Colon (tissue), 2 donors: ENCODE results near the gene PCP4L1.
"Not testable (repeated sequence)": the region's sequence is repeated elsewhere in the genome, so short reads cannot be mapped to it uniquely, and the experiment has no call there.

Experiments
- FAIRE-seq: peaks from 2 replicates; lab custom pipeline; 2012; peaks lifted over from hg19 to GRCh38; lab: Jason Lieb, UNC
- donor health status: control.
- donor health status: control.

Gene PCP4L1

DNA sequence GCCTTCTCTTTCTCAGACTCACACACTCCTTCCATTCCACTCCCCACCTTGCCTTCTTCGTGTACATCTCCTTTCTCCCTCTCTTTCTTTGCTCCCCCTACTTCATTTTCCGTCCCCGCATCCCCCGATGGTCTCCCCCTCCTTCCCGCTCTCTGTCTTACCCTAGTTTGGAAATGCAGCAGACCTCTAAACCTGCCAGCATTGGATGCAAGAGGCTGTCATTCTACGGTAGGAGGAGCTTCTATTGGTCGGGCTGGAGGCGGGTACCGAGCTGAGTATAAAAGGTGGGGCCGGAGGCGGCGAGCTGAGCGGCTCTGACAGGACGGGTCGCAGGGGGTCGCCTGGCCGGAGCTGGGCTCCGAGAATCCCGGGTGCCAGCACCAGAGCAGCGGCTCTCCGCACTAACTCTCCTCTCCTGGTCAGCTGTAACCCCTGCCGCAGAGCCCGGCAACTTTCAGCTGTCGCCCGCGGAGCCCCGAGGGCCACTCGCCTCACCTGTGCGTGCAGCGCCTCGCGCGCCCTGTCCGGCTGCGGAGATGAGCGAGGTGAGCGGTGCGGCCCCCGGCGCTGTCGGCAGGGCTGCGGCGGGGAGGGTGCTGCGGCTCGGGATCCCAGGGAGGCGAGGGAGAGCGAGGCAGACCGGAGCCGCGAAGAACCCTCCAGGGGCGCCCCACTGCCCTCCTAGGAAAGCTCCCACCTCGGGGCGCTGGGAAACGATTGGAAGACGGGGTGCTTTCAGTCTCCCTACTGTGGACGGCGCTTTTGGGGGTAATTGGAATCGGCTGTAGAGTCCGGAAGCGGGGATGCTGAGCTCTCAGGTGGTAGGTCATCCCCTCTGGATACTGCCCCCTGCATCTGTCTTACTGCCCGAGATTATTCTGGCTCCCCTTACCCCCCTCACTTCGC lies at the start of gene PCP4L1:
PCP4L1 (plus strand) TSS at position 307 of the 906 bp plus-strand sequence; CDS start at position 537, 230 bp downstream.
- FAIRE-seq, result no peak

DNA sequence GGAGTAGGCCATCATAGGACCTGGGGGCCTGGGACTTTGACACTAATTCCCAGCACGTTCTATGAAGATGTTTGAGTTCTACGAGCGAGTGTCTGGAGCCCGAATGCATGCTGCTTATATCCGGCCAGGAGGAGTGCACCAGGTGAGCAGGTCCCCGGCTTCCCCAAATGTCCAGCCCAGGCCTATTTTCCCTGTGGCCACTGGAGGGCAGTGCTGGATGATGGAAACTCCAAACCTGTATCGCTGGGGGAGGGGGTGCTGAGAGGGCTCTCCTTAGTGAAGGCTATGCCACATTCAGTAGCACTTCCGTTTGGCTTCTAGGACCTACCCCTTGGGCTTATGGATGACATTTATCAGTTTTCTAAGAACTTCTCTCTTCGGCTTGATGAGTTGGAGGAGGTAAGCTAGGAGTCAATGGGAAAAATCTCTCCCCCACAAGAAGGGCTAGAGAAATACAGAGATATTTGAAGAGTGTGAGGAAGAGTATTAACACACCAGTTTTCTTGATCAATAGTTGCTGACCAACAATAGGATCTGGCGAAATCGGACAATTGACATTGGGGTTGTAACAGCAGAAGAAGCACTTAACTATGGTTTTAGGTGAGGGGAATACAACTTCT lies 48.6 kb upstream of the PCP4L1 start:
- FAIRE-seq, result no peak

DNA sequence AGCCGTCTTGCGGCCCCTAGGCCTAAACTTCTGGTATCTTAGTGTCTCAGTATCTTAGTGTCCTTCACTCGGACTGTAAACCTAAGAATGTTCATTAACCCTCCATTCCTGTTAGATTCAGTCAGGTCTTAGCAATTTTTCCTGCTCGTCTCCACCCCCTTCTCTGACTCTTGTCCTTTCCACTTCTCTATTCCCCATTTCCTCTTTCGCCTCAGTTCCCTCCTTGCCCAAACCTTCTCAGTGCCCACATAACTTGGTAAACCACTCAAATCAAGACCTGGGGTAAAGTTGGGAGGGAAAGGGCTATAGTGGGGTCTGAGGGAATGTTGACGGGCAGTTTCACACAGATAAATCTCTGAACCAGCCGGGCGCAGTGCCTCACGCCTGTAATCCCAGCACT lies 44.2 kb upstream of the PCP4L1 start:
- FAIRE-seq, result no peak

DNA sequence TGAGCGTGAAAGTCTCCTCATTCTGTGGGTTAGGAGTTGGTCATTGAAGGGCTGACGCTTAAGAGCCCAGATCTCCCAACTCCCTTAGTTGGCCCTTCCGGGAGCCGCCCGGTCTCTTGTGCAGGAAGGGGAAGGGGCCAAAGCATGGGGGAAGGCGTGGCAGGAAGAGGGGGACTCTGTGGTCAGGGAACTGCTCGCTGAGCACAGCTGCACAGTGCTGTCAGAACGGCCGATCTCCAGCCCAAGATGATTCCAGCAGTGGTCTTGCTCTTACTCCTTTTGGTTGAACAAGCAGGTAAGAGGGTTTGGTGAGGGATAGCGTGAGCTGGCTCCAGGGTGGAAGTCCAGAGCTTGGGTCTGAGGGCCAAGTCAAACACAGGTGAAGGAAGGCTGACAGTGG lies 43.5 kb upstream of the PCP4L1 start, which contains the start of gene FCER1G:
FCER1G (plus strand) TSS at position 220 of the 400 bp plus-strand sequence; CDS start at position 247, 27 bp downstream.
- no peak for FAIRE-seq

DNA sequence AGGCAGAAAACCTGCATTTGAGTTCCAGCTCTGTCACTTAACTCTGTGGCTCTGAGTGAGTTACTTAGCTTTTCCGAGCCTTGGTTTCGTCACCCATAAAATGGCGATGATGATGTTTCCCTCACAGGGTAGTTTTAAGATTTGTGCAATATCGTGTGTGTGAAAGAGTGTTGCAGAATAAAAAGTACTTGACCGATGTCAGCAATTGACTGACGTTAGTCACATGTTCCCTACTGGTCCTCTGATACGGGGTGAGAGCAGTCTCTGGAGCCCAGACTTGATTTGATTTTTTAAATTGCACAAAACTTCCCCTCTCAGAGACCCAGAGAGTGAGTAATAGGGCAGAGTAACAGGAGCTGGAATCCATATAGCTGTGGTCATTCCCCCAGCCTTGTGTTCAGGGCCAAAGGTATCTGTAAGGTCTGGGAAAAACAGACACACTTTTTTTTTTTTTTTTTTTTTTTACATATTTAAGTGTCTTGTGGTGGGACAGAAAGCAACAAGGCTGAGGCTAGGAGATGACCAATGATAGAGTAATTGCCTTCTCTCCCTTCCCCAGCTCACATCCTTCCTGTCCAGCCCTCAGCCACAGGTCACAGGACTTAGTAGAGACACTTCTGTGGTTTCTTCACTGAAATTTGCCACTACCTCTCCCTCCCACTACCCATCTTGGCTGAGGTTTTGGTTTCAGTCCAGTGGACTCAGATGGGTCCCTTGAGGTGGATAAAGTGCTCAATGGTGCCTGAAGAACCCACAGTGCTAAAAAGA lies 41.4 kb upstream of the PCP4L1 start:
- FAIRE-seq, result no peak

DNA sequence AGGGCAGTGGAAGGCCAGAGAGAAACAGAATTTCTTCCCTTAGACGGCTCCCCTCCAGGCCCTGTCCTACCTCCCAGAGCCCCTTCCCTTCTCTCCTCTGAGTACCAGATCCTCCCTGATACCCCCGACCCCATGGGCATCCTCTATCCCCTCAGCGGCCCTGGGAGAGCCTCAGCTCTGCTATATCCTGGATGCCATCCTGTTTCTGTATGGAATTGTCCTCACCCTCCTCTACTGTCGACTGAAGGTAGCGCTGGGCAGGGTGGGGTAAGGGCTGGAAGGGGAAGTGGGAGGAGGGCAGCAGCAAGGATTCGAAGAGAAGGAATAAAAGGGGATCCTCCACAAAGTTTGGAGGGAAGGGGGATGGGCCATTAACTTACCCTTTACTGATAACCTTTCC lies 40.7 kb upstream of the PCP4L1 start:
- no peak for FAIRE-seq

DNA sequence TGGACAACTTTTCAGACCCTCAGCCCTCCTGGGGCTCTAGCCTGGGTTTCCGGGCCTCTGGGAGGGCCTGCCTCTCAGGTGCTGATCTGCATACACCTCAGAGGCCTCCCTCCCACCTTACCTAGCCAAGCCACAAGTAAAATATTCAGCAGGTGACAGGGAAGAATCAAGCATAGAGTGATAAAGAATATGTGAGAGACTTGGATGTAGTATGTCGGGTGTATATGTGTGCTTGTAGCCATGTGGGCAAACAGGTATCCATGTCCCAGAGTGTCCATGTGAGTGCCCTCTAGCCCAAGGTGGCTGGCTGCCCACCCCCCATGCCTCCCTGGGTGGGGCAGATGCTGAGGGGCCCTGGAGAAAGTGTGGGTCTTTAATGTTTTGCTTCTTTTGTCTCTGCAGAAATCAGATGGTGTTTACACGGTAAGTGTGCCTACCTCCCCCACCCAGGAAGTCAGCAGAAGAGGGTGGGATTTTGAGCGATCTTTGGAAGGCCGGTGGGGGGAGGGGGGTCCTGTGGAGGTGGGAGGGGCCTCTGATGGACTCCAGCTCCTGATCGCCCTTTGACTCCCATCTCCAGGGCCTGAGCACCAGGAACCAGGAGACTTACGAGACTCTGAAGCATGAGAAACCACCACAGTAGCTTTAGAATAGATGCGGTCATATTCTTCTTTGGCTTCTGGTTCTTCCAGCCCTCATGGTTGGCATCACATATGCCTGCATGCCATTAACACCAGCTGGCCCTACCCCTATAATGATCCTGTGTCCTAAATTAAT lies 40.1 kb upstream of the PCP4L1 start:
- FAIRE-seq, result no peak

DNA sequence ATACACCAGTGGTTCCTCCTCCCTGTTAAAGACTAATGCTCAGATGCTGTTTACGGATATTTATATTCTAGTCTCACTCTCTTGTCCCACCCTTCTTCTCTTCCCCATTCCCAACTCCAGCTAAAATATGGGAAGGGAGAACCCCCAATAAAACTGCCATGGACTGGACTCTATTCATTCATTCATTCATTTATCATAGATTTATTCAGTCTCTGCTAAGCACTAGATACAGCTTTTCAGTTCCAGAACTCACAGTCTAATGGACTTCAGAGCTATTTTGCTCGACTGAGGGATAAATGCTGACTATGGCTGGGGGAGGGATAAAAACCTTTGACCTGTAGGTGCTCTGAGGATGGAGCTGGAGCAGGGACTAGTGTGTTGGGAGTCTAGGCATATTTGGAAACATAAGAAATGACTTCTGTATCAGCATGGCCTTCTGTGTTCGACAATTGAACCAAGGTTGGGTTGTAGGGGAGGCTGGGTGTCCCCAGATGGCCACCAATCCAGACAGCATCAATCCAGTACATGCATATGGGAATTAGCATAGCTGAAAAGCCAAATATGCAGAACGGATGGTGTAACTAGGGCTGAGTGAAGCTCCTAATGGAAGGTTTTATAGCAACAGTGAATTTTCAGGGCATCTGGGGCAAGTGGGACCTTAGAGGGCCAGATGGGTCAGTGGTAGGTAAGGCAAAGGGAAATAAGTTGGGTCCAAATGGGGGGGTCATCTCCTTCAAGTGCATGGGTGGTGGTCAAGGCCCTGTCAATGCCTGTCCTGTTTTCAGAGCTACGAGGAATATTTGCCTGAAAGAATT lies 39.3 kb upstream of the PCP4L1 start:
- FAIRE-seq, result no peak

DNA sequence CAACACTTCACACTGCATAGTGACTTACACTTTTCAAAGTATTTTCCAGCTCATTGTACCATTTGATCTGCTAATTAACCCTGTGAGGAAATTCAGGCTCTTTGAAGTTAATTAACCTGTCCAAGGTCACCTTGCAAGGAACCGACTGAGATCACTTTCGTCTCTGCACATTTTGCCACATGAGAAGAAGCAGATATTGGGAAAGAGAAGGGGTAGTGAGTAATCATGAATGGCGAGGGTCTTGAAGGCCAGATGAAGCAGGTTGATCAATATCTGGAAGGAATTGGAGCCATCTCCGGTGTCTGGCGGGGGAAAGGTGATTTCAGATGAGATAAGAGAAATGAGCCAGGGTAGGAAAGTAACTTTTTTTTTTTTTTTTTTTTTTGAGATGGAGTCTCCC lies 38.5 kb upstream of the PCP4L1 start:
- FAIRE-seq, result no peak

DNA sequence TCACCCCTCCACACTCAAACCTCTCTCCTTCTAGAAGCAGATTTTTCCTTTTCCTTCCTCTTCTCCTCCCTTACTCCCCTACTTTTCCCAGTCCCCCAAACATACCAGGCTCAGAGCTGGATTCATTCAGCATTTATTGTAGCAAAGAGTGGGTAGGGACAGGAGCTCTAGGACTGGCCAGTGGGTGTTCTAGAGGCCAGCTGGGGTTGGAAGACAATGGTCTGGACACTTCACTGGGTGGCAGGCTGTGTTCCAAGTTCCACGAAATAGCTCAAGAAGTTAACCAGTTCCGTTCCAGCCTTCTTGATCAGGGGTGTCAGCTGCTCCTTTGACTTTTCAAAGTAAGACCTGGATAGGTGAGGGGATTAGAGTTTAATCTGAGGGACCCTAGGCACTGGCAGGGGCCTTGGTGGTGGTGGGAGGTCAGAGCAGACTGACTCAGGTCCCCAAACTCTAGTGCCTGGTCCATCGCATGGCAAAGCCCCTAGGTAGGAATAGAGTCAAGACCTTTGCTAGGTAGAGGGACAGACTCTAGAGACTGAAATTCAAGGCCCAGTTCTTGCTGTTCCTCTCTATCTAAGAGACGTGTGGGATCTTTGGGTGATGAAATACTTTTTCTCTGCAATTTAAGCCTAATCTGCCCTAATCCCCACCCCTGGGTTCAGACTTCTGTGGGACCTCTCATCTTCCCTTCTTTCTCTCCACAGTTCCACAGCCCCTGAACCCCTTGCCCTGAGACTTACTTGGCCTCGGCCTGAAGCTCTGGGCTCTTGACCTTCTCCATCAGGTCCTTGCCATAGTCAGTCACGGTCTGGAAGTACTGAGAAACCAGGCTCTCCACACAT lies 36.1 kb upstream of the PCP4L1 start:
- no peak for FAIRE-seq

DNA sequence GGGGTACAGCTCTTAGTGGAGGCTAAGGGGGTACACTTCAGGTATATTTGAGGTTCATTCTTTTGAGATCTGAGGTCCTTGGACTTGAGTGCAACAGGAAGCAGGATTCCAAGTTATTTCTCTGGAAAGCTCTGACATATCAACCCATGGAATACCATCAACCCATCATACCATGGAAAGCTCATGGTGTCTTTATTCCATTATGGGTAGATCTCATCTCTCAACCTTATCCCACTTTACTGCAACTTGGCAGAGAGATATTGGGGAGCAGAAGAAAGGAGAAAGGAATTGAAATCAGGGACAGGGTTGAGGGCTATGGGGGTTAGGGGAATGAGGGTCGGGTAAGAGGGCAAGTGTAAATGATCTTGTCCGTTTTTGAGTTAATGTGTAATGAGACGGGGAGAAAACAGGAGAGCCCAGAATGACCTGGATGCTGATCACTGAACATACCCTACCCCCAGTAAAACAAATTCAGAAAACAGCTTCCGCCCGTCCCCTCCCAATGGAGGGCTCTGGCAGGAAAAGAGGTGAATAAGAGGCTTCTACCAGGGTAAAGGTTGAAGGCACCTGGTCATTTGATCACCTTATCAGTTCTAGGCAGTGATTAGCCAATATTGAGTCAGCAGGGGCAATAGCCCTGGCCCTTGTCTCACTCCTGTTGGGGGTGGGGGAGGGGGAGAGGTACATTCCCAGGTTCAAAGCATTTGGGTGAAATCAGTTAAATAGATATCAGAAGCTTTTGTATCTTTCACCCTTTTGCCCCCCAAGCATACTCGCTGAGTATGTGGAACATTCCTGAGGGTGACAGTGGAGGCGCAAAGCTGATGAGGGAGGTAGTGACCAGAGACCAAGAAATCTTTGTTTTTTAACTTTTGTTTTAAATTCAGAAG lies 34.5 kb upstream of the PCP4L1 start:
- FAIRE-seq, result no peak

DNA sequence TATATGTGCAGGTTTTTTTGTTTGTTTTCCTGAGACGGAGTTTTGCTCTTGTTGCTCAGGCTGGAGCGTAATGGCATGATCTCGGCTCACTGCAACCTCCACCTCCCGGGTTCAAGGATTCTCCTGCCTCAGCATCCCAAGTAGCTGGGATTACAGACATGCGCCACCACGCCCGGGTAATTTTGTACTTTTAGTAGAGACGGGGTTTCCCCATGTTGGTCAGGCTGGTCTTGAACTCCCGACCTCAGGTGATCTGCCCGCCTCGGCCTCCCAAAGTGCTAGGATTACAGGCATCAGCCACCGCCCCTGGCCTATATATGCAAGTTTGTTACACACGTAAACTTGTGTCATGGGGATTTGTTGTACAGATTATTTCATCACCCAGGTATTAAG lies 33.9 kb upstream of the PCP4L1 start:
- FAIRE-seq, result not testable (repeated sequence)

DNA sequence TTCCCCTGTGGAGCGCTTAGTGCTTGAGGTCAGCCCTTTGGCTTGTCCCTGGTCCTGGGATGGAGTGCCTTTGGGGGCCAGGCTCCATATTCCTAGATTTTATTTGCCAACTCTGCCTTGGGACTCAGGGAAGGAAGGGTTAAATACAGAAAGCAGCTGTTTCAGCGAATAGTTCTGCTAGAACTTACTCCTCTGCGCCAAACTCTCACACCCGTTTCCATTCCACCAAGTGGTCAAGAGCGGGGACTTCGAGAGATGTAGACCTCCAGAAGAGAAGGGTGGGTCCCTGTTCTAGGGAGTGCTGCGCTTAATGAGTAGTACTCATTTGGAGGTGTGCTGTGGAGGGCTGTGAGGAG lies 33.4 kb upstream of the PCP4L1 start:
- no peak for FAIRE-seq

DNA sequence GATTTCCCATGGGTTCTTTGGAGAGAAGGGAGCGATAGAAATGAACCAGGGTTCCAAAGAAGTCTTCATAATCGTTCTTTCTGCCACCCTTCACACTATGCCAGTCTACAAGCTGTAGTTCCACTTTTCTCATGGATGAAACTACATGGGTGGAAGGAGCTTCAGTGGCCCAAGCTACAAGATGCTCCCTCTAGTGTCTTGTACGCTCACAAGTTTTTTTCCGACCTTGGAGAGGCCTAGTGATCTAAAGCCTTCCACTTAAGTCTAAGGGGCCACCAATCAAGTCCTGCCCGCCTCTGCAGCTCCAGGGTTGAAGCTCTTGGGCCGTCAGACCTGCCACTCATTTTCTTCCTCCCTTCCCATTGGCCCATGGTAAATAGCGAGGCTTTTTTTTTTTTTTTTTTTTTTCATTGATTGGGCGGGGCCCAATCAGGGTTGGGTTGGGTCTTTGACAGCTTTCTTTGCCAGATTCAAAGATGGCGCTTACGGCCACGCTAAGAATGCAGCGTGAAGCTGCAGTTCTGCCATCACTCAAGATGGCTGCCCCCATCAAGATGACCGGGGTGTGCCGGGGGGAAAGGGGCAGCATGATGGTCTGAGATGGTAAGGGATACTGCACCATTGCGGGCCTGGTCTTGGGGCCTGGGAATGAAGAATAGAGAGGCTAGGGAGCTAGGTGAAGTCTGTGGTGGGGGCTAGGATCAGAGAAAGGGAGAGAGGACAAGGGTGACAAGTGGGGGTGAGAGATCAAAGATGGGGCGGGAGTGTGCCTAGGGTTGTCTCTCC lies 32.8 kb upstream of the PCP4L1 start, which contains the start of gene TOMM40L:
TOMM40L (plus strand) TSS at position 527 of the 786 bp plus-strand sequence. CDS start 430 bp downstream, outside the sequence.
- FAIRE-seq, result peak; percentile 92

DNA sequence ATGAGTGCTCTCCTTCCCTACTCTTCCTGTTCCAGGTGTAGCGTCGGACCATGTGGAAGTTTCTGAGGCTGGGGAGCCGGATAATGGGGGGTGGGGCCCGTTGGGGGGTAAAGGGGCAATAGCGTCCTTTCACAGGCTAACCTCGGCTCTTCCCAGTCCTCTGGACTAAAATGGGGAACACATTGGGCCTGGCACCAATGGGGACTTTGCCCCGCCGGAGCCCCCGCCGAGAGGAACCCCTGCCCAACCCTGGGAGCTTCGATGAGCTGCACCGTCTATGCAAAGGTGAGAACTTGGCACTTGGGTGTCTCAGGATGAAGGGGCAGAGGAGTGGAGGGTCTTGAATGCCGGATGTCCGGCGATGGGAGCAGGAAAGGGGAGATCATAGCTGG lies 32.2 kb upstream of the PCP4L1 start:
- no peak for FAIRE-seq

DNA sequence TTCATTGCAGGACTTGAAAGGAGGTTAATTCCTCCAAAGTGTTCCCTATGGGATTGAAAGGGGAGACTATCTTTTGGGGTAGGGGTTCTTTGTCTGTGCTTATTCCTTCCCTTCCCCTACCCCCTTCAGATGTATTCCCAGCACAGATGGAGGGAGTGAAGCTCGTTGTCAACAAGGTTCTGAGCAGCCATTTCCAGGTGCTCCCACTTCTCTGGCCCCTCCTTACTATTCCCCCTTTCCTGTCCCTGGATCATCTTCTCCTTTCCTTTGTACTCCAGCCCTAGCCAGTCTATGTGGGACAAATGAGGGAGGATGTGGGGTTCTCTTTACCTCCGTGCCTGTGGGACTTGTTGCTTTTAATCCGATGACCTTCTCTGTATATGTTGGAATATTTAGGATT lies 31.8 kb upstream of the PCP4L1 start:
- no peak for FAIRE-seq

DNA sequence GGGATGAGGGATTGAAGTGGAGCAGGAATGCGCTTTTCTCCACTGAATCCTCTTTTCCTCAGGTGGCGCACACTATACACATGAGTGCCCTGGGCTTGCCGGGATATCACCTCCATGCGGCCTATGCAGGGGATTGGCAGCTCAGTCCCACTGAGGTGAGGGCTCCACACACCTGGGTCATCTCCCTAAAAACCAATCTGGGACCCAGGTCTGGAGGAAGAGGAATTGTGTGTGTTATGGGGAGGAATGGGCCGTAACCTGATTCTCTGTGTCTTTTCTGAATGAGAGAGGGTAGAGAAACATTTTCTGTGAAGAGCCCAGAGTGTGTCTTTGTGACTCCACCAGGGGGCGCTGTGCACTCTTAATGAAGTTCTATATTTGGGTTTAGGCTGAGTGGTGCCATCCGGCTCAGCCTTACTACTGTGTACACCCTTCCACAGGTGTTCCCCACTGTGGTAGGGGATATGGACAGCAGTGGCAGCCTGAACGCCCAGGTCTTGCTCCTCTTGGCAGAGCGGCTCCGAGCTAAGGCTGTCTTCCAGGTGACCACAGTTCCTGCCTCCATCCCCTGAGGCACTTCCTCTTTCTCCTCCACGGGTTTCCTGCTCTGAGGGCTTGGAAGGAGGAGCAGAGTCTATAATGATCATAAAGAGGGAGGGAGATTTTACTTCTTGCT lies 31.2 kb upstream of the PCP4L1 start:
- FAIRE-seq, result no peak

DNA sequence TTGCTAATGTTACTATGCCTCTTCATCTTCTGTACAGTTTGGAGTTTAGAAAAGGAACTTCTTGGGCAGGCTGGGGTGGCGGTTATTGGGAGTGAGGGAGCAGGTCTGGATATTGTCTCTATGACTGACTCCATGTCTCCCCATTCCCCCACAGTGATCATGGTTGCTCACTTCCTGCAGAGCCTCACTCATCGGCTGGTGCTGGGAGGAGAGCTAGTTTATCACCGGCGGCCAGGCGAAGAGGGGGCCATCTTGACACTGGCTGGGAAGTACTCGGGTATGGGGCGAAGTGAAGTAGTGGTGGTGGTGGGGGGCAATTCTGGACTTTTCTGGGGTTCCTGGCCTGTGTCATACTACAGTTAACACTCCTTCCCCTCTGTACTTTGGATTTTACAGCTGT lies 30.5 kb upstream of the PCP4L1 start:
- no peak for FAIRE-seq
